Muscle of arm (tissue), 12 donors: ENCODE results near the gene SPATA31D4. TPM values are rescaled to one million over a fixed set of nuclear protein-coding genes. Genes with fewer than 3 reads are reported as not detected.

ENCODE experiments used
- DNase-seq: peaks from one replicate; pipeline ENCODE4 v3.0.0-alpha.2; 2013
- polyA plus RNA-seq, 12 donors: library from polyadenylated mRNA; unstranded; fragments of 120-200 nt; gene quantifications; one replicate each; pipeline ENCODE4 v1.2.1, GENCODE V29; 2013; ENCODE audit not compliant: insufficient read length in 12 of 12

The SPATA31D4 gene
- polyA plus RNA-seq, 12 donors = not detected

DNA sequence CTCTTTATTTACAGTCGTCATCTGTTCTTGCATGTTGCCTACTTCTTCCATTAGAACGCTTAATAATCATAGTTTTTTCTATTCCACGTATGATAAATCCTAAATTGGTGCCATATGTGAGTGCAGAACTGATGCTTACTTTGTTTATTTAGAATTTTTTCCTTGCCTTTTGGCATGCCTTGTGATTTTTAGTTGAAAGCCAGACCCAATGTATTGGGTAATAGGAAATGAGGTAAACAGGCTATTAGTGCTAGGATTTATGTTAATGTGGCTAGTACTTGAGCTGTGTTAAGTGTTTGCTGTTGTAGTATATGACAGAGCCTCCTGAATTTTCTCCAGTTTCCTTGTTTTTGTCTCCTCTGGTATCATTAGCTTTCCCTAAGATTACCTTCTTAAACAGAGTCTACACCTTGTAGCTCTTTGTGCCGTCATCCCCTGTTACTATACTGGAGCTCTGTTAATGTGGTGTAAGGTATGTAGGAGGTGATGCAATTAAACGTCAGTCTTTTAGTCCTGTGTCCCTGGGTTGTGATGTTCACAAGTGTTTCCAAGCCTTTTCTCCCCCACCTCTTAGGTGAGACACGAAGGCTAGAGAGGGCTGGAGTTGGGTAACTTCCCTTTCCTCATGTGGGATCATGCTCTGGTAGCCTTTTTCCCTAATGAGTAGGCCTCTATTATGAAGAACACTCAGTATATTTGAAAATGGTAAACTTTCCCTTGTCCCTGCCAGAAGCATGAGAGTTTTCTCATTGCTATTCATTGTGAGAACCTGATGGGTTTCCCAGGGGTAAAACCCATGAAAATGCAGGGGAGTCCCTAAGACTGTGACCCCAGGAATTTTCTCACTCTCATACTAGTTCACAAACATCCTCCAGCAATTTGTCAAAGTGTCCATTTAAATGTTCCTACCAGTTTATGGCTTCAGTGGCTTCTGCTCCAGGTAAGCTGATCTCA, 36.3 kb downstream of the SPATA31D4 start:
- DNase-seq = no peak

DNA sequence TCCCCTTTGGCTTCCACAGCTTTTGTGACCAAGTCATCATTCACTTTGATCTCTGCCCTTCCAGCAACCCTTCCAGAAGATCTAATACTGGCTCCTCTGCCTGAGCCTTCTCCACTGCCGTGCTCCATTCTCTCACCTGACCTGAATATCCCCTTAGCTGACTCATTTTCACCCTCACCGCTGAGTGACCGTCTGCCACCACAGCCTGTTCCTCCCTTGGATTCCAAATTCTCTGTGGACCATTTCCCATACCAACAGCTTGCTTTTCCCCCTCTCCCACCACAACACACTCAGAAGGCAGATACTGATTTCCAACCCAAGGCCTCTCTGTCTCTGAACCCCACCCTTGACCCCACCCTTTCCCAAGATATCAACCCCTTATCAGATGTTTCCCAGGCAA, 39.8 kb downstream of the SPATA31D4 start:
- DNase-seq = no peak

GRCh38 chr9:81969971-81970370, 41.7 kb downstream of the SPATA31D4 start:
- DNase-seq = no peak

- DNase-seq = no peak
These were observed 43.5 kb downstream of the SPATA31D4 start for GRCh38 chr9:81971727-81972126.

GRCh38 chr9:81974764-81975163, 46.5 kb downstream of the SPATA31D4 start:
- DNase-seq = no peak

- DNase-seq = no peak
These were observed 48.1 kb downstream of the SPATA31D4 start for GRCh38 chr9:81976351-81976750.

DNA sequence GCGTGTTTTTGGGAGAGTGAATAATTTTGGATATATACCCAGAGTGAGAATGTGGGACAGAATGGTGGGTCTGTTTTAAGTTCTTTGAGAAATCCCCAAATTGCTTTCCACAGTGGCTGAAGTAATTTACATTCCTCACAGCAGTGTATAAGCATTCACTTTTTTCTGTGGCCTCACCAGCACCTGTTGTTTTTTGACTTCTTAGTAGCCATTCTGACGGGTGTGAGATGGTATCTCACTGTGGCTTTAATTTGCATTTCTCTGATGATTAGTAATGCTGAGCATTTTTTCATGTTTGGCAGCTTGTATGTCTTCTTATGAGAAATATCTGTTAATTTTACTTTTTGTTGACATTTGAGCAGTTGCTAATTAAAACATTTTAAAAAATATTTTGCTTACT, 51.0 kb downstream of the SPATA31D4 start:
- DNase-seq = no peak

DNA sequence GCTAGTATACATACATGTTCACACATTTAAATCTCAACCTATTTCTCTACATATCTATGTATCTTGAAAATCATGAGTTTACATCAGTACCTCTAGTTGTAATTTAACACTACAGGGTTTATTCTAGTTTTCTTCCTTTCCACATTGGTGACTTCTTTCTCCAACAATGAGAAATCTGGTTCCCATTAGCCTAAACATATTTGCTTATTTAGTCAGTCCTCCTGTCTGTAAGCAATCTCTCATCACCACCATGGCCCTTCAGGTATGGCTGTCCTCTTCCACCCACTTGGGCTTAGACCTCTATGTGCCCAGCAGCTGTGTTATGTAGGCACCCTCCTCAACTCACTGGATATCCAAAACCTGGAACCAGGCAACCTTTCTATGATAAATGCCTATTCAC, 52.3 kb downstream of the SPATA31D4 start:
- no peak for DNase-seq

- no peak for DNase-seq
These were observed 53.7 kb downstream of the SPATA31D4 start for GRCh38 chr9:81981883-81982282.

Other genes with a start within 250 kb of the SPATA31D4 start
- 10 to 100 TPM in 11 of 12 donors, not detected in 1; 33.5 to 71.7 (median 57.7) TPM for gene TLE1, start 238.9 kb upstream of the SPATA31D4 start, polyA plus RNA-seq
- gene SPATA31D3, start 15.1 kb downstream of the SPATA31D4 start, polyA plus RNA-seq = not detected
- gene SPATA31D1, start 60.3 kb downstream of the SPATA31D4 start, polyA plus RNA-seq = not detected